ENCODE data around the gene SLC13A2.

SLC13A2 gene

GRCh38 chr17:28470914-28471366, 2.5 kb upstream of the SLC13A2 start:
- DNase-seq (ENCODE audit: low read depth): no peak

- no peak for DNase-seq (ENCODE audit: low read depth)
Measured at GRCh38 chr17:28471531-28472342, 1.7 kb upstream of the SLC13A2 start.

- no peak for DNase-seq (ENCODE audit: low read depth)
Measured at GRCh38 chr17:28472871-28473497, 460 bp upstream of the SLC13A2 start.

- no peak for DNase-seq (ENCODE audit: low read depth)
Measured at GRCh38 chr17:28474111-28474531, 677 bp downstream of the SLC13A2 start.

GRCh38 chr17:28475151-28475900, 1.9 kb downstream of the SLC13A2 start:
- no peak for DNase-seq (ENCODE audit: low read depth)

GRCh38 chr17:28476076-28476865, 2.8 kb downstream of the SLC13A2 start:
- DNase-seq (ENCODE audit: low read depth): no peak

- DNase-seq (ENCODE audit: low read depth): no peak
Measured at GRCh38 chr17:28477928-28478327, 4.5 kb downstream of the SLC13A2 start.

DNA sequence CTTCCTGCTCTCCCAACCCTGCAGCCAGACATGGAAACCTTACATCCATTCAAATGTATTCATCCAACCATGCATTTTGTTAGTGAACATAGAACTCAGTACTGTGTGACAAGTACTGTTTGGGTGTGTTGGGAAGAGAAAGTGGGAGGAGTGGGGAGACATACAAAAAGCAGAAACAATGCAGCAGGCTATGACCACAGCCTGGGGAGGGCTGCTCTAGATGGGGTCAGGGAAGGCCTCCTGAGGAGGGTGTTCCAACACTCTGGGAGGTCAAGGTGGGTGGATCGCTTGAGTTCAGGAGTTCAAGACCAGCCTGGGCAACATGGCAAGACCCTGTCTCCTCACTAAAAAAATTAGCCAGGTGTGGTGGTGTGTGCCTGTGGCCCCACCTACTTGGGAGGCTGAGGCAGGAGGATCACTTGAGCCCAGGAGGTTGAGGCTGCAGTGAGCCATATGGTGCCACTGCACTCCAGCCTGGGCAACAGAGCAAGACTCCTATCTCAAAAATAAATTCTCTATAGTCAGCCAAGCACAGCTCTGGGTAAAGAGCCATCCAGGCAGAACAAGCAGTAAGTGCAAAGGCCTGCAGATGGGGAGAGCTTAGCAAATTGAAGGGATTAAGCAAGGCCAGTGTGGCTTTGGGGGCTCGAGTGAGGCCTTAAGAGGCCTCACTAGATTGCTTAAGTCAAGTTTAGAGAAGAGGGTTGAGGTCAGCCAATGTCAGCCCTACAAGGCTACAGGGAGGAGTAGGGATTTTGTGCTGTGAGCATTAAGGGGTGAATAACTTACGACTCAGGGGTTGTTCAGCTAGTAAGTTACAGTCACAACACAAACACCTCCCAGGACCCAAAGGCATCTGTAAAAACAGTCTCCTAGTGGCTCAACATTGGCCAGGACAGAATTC, 5.5 kb downstream of the SLC13A2 start:
- DNase-seq (ENCODE audit: low read depth): no peak

DNA sequence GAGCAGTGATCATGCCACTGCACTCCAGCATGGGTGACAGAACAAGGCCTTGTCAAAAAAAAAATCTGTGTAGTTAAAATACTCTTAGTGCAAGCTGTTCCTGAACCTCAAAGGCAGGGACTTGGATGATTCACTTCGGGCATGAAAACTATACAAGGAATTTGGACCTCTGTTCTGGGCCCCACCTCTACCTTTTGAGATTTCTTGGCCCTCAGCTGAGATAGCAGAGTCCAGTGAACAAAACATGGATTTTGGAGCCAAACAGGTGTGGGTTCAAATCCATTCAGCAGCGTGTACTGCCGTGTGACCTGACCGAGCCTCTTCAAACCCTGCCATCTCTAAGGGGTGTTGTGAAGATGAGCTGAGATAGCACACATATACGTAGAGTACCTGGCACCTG, 6.8 kb downstream of the SLC13A2 start:
- no peak for DNase-seq (ENCODE audit: low read depth)

DNA sequence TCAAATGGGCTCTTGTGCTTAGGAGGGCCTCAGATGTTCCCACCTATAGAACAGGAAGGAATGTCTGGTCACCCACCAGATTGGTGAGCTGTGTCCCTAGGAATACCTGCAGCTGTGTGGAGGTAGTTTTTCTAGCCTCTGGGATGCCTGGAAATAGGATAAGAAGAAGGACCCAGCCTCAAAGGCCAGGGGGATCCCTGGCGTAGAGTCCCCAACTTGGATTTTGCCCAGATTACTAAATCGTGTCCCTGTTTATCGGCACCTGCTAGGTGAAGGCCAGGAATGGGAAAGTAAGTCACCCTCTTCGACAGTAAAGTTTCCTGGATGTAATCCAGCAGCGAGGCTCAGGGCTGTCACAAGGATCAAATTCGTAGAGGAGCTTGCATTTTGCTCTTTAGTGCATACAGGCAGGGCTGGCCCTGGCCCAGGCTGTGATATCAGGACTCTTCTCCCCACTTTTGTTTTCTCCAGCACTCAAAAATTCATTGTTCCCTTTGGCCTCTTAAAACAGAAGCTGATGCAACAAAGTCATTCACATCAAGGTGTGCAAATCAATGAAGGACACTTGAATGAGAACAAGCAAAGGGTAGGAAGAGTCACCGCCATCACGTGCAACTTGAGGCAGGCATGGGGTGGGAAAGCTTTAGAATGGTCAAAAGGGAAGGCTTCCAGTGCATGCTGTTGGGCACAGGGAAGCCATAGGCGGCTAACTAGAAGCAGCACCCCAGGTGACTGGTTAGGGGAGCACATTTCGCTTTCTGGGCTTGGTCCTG, 7.5 kb downstream of the SLC13A2 start:
- no peak for DNase-seq (ENCODE audit: low read depth)

DNA sequence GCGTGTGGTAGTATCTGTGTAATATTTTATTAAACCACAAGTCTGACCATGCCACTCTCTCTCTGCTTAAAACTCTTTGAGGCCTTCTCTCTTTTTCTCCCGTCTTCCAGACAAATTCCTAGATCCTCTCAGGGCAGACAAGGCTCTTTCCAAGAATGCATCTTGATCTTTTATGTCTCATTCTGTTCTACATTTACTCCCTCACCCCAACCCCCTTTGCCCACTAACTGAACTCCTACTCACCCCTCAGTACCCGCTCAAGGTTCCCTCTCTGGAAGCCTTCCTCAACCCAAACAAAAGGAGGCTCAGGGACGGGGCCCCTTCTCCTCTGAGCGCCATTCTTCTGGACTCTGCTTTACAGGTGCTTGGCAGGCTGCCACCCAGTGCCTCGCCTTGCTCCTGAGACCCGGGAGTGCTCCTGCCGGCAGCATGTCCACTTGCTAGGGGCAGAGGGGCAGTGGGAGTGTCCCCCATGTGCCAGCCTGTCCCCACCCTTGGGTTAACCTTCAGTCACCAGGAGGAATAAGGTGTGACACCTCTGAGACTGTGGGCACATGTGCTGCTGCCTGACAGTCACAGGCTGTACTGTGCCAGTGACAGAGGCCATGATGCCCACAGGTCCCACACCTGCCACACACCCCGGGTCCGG, 9.2 kb downstream of the SLC13A2 start:
- DNase-seq (ENCODE audit: low read depth): no peak

DNA sequence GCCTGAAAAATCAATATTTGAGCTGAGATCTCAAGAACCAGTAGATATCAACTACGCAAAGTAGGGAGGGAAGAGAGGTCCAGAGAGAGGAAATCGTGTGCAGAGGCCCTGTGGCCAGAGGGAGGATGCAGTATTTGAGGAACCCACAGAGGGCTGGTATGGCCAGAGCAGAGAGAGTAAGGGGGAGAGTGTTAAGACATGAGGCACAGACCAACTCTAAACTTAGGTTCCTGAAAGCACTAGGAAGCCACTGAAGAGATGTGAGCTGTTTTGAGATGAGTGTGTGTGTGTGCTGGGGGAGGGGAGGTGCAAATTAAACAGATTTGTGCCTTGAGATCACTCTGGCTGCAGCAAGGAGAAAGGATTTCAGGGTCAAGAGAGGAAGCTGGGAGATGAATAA, 10.9 kb downstream of the SLC13A2 start:
- DNase-seq (ENCODE audit: low read depth): no peak

DNA sequence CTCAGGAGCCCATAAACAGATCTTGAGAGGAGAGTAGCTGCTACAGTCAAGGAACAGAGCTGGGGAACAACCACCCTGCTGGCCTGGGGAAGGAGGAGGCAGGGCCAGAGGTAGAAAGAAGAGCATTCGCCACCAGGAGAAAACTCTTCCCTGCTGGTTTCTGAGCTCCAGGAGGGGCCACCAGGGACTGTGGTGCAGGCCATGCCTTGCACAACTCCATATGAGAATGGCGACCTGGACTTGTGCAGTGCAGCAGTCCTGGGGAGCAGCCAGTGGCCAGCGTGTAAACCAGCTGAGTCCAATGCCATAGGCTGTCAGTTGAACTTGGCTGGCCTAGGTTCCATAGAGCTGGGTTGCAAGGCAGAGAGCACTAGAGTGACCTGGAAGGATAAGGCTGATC, 11.6 kb downstream of the SLC13A2 start:
- DNase-seq (ENCODE audit: low read depth): no peak

- DNase-seq (ENCODE audit: low read depth): no peak
Measured at GRCh38 chr17:28487881-28488532, 14.6 kb downstream of the SLC13A2 start.

DNA sequence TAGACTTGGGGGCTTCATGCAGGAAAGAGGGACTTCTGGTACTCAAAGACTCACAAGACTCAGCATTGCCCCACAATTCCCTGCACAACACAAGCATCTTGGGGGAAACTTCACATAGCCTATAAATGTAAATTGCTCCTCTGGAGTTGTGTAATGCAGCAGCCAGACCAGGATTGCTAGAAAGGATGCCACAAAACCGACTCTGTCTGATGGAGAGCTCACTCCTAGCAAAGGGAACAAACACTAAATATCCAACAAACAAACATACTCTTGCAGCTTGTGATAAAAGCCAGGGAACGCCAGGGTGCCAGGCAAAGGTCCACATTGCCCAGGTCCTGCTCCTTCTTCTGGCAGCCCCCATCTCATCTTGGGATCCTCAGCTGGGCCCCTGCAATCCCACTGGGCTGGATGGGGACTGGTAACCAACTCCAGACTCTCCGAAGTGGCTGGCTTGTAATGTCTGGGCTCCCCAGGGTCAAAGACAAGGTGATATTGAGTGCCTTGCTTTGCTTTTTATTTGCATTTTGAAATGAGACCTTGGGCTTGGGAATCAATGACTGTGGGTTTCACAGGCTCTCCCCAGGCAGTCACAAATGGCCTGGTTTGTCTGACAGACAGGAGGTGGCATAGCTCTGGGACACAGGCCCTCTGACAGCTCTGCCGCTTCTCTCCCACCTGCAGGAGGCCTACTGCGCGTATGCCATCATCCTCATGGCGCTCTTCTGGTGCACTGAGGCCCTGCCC, 15.3 kb downstream of the SLC13A2 start:
- DNase-seq (ENCODE audit: low read depth): no peak

- no peak for DNase-seq (ENCODE audit: low read depth)
Measured at GRCh38 chr17:28491286-28491685, 17.8 kb downstream of the SLC13A2 start.

GRCh38 chr17:28491860-28492259, 18.4 kb downstream of the SLC13A2 start:
- DNase-seq (ENCODE audit: low read depth): no peak

All from stimulated activated CD8-positive, alpha-beta memory T cell treated with anti-CD3 and anti-CD28 coated beads, Interleukin-15, amount 100 ng/mL, for 24 hours (primary cell).